ENCODE data around the gene TGIF1. TPM values are rescaled to one million over a fixed set of nuclear protein-coding genes. Genes with fewer than 3 reads are reported as not detected.

The TGIF1 gene
- total RNA-seq, 1 experiment from 2014 or later, result 172 TPM

DNA sequence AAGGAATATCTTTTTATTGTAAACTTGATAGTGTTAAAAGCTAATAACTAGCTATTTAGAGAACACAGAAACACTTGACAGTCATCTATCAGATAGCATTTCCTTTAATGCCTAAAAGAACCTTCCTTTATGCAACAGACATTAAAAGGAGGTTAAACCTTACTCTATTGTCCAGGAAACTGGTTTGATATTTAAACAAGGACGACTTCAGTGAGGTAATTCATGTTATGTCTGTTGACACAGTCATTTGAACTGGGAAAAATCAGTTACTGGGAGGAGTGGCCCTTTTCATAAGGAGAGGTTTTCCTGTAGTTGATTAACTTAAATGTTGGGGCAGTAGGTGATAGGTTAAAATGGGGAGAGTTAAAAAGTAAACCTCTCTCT lies 6.7 kb downstream of the TGIF1 start:
- no TSS peak for BruUV-seq (replicated peaks)
- POLR2A ChIA-PET, result interaction anchor here (1.5 to 12.0 kb wide), 9 partner anchors 9 to 209 kb away, joined by 4 to 325 read pairs (median 40); partner anchors contain the start of genes MYL12A and MYL12B
- intact Hi-C loops (cut with micrococcal nuclease), result no loop called here
- H3K27me3 Mint-ChIP-seq (ENCODE audit: insufficient read depth, unreplicated experiment), result no peaks in the 10 kb centered on the region
- H3K4me1 Mint-ChIP-seq (ENCODE audit: insufficient read depth, unreplicated experiment), result peaks cover 43% of the 10 kb centered on the region
- H3K9me3 Mint-ChIP-seq (ENCODE audit: unreplicated experiment), result no peaks in the 10 kb centered on the region
- peak overlapping the region; percentile 95 for H3K4me3 Mint-ChIP-seq (ENCODE audit: unreplicated experiment)
- DNase-seq (ENCODE audit: unreplicated experiment), result no peak
- CTCF ChIA-PET, result interaction anchor here (0.9 to 5.5 kb wide), 8 partner anchors 9 to 209 kb away, joined by 3 to 57 read pairs (median 4); no protein-coding TSS in a partner anchor
- peaks cover 77% of the 10 kb centered on the region for H3K36me3 Mint-ChIP-seq (ENCODE audit: insufficient read depth, unreplicated experiment)
- no peak overlapping the region for H3K27ac Mint-ChIP-seq (ENCODE audit: low read depth, unreplicated experiment)
- TF ChIP-seq, protein P1, sequence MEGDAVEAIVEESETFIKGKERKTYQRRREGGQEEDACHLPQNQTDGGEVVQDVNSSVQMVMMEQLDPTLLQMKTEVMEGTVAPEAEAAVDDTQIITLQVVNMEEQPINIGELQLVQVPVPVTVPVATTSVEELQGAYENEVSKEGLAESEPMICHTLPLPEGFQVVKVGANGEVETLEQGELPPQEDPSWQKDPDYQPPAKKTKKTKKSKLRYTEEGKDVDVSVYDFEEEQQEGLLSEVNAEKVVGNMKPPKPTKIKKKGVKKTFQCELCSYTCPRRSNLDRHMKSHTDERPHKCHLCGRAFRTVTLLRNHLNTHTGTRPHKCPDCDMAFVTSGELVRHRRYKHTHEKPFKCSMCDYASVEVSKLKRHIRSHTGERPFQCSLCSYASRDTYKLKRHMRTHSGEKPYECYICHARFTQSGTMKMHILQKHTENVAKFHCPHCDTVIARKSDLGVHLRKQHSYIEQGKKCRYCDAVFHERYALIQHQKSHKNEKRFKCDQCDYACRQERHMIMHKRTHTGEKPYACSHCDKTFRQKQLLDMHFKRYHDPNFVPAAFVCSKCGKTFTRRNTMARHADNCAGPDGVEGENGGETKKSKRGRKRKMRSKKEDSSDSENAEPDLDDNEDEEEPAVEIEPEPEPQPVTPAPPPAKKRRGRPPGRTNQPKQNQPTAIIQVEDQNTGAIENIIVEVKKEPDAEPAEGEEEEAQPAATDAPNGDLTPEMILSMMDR (IDR thresholded peaks at IDR 0.05; ENCODE audit: unreplicated experiment), result no peak

GRCh38 chr18:3457261-3457724 lies 7.3 kb downstream of the TGIF1 start:
- Mint-ChIP-seq H3K27me3 (ENCODE audit: insufficient read depth, unreplicated experiment) (no peaks in the 10 kb centered on the region), H3K27ac (ENCODE audit: low read depth, unreplicated experiment) (no peak overlapping the region), H3K4me3 (ENCODE audit: unreplicated experiment) (no peak overlapping the region), H3K36me3 (ENCODE audit: insufficient read depth, unreplicated experiment) (peaks cover 77% of the 10 kb centered on the region), H3K4me1 (ENCODE audit: insufficient read depth, unreplicated experiment) (peaks cover 47% of the 10 kb centered on the region), H3K9me3 (ENCODE audit: unreplicated experiment) (no peaks in the 10 kb centered on the region)
- BruUV-seq (replicated peaks), result no TSS peak
- TF ChIP-seq, protein P1 (IDR thresholded peaks at IDR 0.05; ENCODE audit: unreplicated experiment), result no peak
- ChIA-PET POLR2A (interaction anchor here (0.6 to 12.0 kb wide), 12 partner anchors 9 to 208 kb away, joined by 3 to 325 read pairs (median 8); partner anchors contain the start of genes MYL12A and MYL12B), CTCF (interaction anchor here (0.6 to 5.5 kb wide), 10 partner anchors 8 to 208 kb away, joined by 3 to 57 read pairs (median 6); no protein-coding TSS in a partner anchor)
- DNase-seq (ENCODE audit: unreplicated experiment), result no peak
- intact Hi-C loops (cut with micrococcal nuclease), result no loop called here

- TF ChIP-seq, protein P1 (IDR thresholded peaks at IDR 0.05; ENCODE audit: unreplicated experiment), result no peak
- intact Hi-C loops (cut with micrococcal nuclease), result no loop called here
- POLR2A ChIA-PET, result interaction anchor here (0.5 to 9.8 kb wide), 13 partner anchors 10 to 210 kb away, joined by 3 to 325 read pairs (median 8); partner anchors contain the start of gene MYL12B
- no peak overlapping the region for H3K4me3 Mint-ChIP-seq (ENCODE audit: unreplicated experiment)
- peaks cover 72% of the 10 kb centered on the region for H3K36me3 Mint-ChIP-seq (ENCODE audit: insufficient read depth, unreplicated experiment)
- peaks cover 47% of the 10 kb centered on the region for H3K4me1 Mint-ChIP-seq (ENCODE audit: insufficient read depth, unreplicated experiment)
- CTCF ChIA-PET, result interaction anchor here (0.6 to 3.5 kb wide), 14 partner anchors 7 to 207 kb away, joined by 3 to 33 read pairs (median 3); no protein-coding TSS in a partner anchor
- no TSS peak for BruUV-seq (replicated peaks)
- no peak for DNase-seq (ENCODE audit: unreplicated experiment)
- no peaks in the 10 kb centered on the region for H3K9me3 Mint-ChIP-seq (ENCODE audit: unreplicated experiment)
- H3K27me3 Mint-ChIP-seq (ENCODE audit: insufficient read depth, unreplicated experiment), result no peaks in the 10 kb centered on the region
- peak overlapping the region; percentile 51 for H3K27ac Mint-ChIP-seq (ENCODE audit: low read depth, unreplicated experiment)
These were observed 8.4 kb downstream of the TGIF1 start for GRCh38 chr18:3458378-3458777.

DNA sequence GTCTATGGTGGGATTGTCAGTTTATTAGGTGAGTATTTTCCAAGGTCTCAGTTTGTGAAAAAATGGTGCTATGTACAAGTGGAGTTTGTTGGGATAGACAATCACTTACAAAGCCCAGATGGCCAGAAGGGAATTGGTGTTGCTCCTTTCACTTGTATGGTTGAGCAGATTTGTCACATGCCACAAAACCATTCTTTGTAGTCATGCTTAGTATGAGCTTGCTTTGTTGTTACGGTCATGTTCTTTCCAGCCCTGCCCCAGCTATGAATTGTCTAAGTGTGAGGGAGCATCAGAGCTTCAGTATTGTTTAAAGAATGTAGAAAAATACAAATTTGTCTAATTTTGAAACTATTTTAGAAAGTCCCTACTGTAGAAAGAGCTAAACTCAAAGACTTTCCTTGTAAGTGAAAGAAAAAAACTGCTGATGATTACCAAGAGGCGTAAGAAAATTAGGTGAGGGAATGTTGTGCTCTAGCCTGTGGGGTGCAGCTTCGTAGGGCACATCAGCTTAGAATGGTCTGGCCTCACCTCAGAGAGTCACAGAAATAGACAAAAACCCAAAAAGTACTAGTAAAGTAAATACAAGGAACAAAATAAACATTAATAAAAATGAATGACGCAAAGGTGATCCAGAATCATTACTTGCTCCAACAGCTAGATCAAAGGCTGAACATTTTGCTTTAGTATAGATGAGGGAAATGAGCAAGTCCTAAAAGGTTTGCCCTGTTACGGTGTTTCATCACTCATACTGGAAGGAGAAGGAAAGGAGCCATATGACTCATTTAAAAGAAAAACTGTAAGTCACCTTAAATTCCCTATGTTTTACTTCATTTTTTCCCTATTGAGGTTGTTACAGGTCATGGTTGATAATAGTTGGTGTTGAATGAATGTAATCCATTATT lies 9.2 kb downstream of the TGIF1 start:
- Mint-ChIP-seq H3K27me3 (ENCODE audit: insufficient read depth, unreplicated experiment) (no peaks in the 10 kb centered on the region), H3K9me3 (ENCODE audit: unreplicated experiment) (no peaks in the 10 kb centered on the region), H3K27ac (ENCODE audit: low read depth, unreplicated experiment) (peak overlapping the region; percentile 51), H3K4me1 (ENCODE audit: insufficient read depth, unreplicated experiment) (peaks cover 47% of the 10 kb centered on the region), H3K4me3 (ENCODE audit: unreplicated experiment) (peak overlapping the region; percentile 28), H3K36me3 (ENCODE audit: insufficient read depth, unreplicated experiment) (peaks cover 73% of the 10 kb centered on the region)
- CTCF ChIA-PET, result interaction anchor here (0.7 to 3.5 kb wide), 12 partner anchors 38 to 526 kb away, joined by 3 to 33 read pairs (median 3); no protein-coding TSS in a partner anchor
- TSS peak; percentile 65 for BruUV-seq (replicated peaks)
- DNase-seq (ENCODE audit: unreplicated experiment), result peak; percentile 77
- intact Hi-C loops (cut with micrococcal nuclease), result no loop called here
- POLR2A ChIA-PET, result interaction anchor here (0.6 to 9.8 kb wide), 17 partner anchors 6 to 211 kb away, joined by 3 to 325 read pairs (median 7); no protein-coding TSS in a partner anchor
- TF ChIP-seq, protein P1 (IDR thresholded peaks at IDR 0.05; ENCODE audit: unreplicated experiment), result no peak
